Esophagus mucosa (tissue), 1 donor: ENCODE measurements around the gene OR8H2. TPM values are rescaled to one million over a fixed set of nuclear protein-coding genes. Genes with fewer than 3 reads are reported as not detected.
"Not testable (repeated sequence)": the region's sequence is repeated elsewhere in the genome, so short reads cannot be mapped to it uniquely, and the experiment has no call there.

ENCODE experiments used
- ATAC-seq: fragments of 200-7000 bp; cut with Tn5 transposase; one replicate; pipeline ENCODE4 v1.9.1; 2020
- total RNA-seq: library from RNA; stranded (reverse); gene quantifications from one replicate; pipeline ENCODE4 v1.2.4, GENCODE V29; 2023
- donor health status: DM: yes; HTN: yes; CAD: no.

Gene OR8H2
- total RNA-seq = not detected

- ATAC-seq = no peak
These were observed at the start of gene OR8H2 for GRCh38 chr11:56103210-56103737. Gene OR8H2, plus strand, starts transcription at chr11:56103687. Its CDS starts 1,356 bp downstream, at chr11:56105043.

GRCh38 chr11:56056366-56056765 lies 47.1 kb upstream of the OR8H2 start:
- not testable (repeated sequence) for ATAC-seq

- ATAC-seq = not testable (repeated sequence)
These were observed 45.7 kb upstream of the OR8H2 start for GRCh38 chr11:56057661-56058237.

GRCh38 chr11:56058260-56058780 lies 45.2 kb upstream of the OR8H2 start:
- ATAC-seq = not testable (repeated sequence)

- no peak for ATAC-seq
These were observed 36.5 kb upstream of the OR8H2 start for GRCh38 chr11:56066980-56067379.

- ATAC-seq = no peak
These were observed 13.8 kb upstream of the OR8H2 start for GRCh38 chr11:56089697-56090096.

- no peak for ATAC-seq
These were observed 10.5 kb upstream of the OR8H2 start, which contains the start of gene OR8I2 for GRCh38 chr11:56093008-56093407. Gene OR8I2, plus strand, starts transcription at chr11:56093308. Its CDS starts 0 bp downstream, at chr11:56093308.

- ATAC-seq = no peak
These were observed 18.6 kb downstream of the OR8H2 start, which contains the start of gene OR8H3 for GRCh38 chr11:56122073-56122472. Gene OR8H3, plus strand, starts transcription at chr11:56122373. Its CDS starts 0 bp downstream, at chr11:56122373.

- no peak for ATAC-seq
These were observed 36.7 kb downstream of the OR8H2 start, which contains the start of gene OR8J3 for GRCh38 chr11:56140151-56140661. Gene OR8J3, minus strand, starts transcription at chr11:56140201. Its CDS starts 2,483 bp downstream, at chr11:56137718.

- not testable (repeated sequence) for ATAC-seq
These were observed 40.2 kb downstream of the OR8H2 start for GRCh38 chr11:56143681-56144080.

GRCh38 chr11:56151376-56151775 lies 47.9 kb downstream of the OR8H2 start:
- no peak for ATAC-seq

GRCh38 chr11:56152333-56152732 lies 48.8 kb downstream of the OR8H2 start:
- ATAC-seq = no peak

Other genes starting within 250 kb of the OR8H2 start
- not detected for gene TRIM51, start 220.4 kb upstream of the OR8H2 start, total RNA-seq
- gene OR5W2, start 189.1 kb upstream of the OR8H2 start, total RNA-seq = not detected
- not detected for gene OR5I1, start 167.3 kb upstream of the OR8H2 start, total RNA-seq
- gene OR10AG1, start 133.7 kb upstream of the OR8H2 start, total RNA-seq = not detected
- not detected for gene OR5F1, start 109.1 kb upstream of the OR8H2 start, total RNA-seq
- not detected for gene OR5AS1, start 76.0 kb upstream of the OR8H2 start, total RNA-seq
- gene OR8I2, start 10.4 kb upstream of the OR8H2 start, total RNA-seq = not detected
- not detected for gene OR8H3, start 18.7 kb downstream of the OR8H2 start, total RNA-seq
- not detected for gene OR8J3, start 36.5 kb downstream of the OR8H2 start, total RNA-seq
- gene OR8K5, start 56.6 kb downstream of the OR8H2 start, total RNA-seq = not detected
- gene OR5J2, start 72.9 kb downstream of the OR8H2 start, total RNA-seq = not detected
- not detected for gene OR5T2, start 130.6 kb downstream of the OR8H2 start, total RNA-seq
- not detected for gene OR5T3, start 148.6 kb downstream of the OR8H2 start, total RNA-seq
- gene OR5T1, start 170.5 kb downstream of the OR8H2 start, total RNA-seq = not detected
- not detected for gene OR8H1, start 188.6 kb downstream of the OR8H2 start, total RNA-seq
- gene OR8K3, start 211.5 kb downstream of the OR8H2 start, total RNA-seq = not detected
- gene OR8K1, start 242.4 kb downstream of the OR8H2 start, total RNA-seq = not detected